OCI-LY3 (cell line): Measurements from ENCODE around the gene AP3S1.

Experiments used
- CTCF ChIP-seq: fragments of 200-600, 300-600 bp; sonication (generic); IDR thresholded peaks from 2 replicates; pipeline ENCODE4 v1.5.1; 2014; ENCODE audit warnings: antibody characterized with exemption, low read length, low read depth
- EZH2phosphoT487 ChIP-seq: fragments of 200-600 bp; shearing (Covaris generic); IDR thresholded peaks from 2 replicates; pipeline ENCODE4 v1.6.1; 2018; ENCODE audit warnings: antibody characterized with exemption, mixed run types, low read depth

DNA sequence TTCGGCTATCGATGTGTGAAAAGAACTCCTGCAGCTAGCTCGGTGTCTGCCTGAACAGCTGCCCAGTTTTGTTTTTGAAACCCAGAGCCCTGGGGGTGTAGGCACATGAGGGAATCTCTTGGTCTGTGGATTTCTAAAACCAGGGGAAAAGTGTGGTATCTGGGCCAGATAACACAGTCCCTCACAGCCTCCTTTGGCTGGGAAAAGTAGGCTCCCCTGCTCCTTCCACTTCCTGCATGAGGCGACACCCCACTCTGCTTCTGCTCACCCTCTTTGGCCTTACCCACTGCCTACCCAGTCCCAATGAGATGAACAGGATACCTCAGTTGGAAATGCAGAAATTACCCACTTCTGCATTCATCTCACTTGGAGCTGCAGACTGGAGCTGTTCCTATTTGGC lies 15.8 kb upstream of the AP3S1 start:
- TF ChIP-seq EZH2phosphoT487 (no peak), CTCF (no peak)
